H9 (cell line): Measurements from ENCODE around the gene RYR3. TPM values are rescaled to one million over a fixed set of nuclear protein-coding genes. Genes with fewer than 3 reads are reported as not detected.

Experiments
- DNase-seq: peaks from one replicate; pipeline ENCODE4 v3.0.0-alpha.2; 2017
- H2AFZ ChIP-seq: one replicate; pipeline ENCODE4 v1.6.1; 2013; ENCODE audit warnings: mild to moderate bottlenecking, low read length, control low read depth, moderate library complexity
- H2AK5ac ChIP-seq: 2 replicates; pipeline ENCODE4 v1.6.1; 2013; ENCODE audit warnings: low read length, control low read depth, mixed read lengths; ENCODE audit not compliant: insufficient read length
- H2BK120ac ChIP-seq: one replicate; pipeline ENCODE4 v1.6.1; 2013; ENCODE audit warnings: low read depth, mild to moderate bottlenecking, low read length, control low read depth, inconsistent platforms; ENCODE audit not compliant: poor library complexity, severe bottlenecking
- H2BK12ac ChIP-seq: 2 replicates; pipeline ENCODE4 v1.6.1; 2013; ENCODE audit warnings: low read length, control low read depth, mixed read lengths, low read depth; ENCODE audit not compliant: insufficient read length
- H2BK15ac ChIP-seq: 2 replicates; pipeline ENCODE4 v1.6.1; 2013; ENCODE audit warnings: low read depth, low read length, control low read depth
- H2BK20ac ChIP-seq: one replicate; pipeline ENCODE4 v1.6.1; 2013; ENCODE audit warnings: low read depth, mild to moderate bottlenecking, low read length, control low read depth, inconsistent platforms; ENCODE audit not compliant: poor library complexity, severe bottlenecking
- H2BK5ac ChIP-seq: 2 replicates; pipeline ENCODE4 v1.6.1; 2013; ENCODE audit warnings: low read length, control low read depth, mixed read lengths; ENCODE audit not compliant: insufficient read length
- H3K14ac ChIP-seq: 2 replicates; pipeline ENCODE4 v1.6.1; 2013; ENCODE audit warnings: low read length, control low read depth; ENCODE audit not compliant: insufficient read depth
- H3K18ac ChIP-seq: 2 replicates; pipeline ENCODE4 v1.6.1; 2013; ENCODE audit warnings: low read depth, mild to moderate bottlenecking, mixed read lengths, low read length, control low read depth; ENCODE audit not compliant: insufficient read length
- H3K23ac ChIP-seq: 2 replicates; pipeline ENCODE4 v1.6.1; 2013; ENCODE audit warnings: low read length, control low read depth, mixed read lengths, low read depth; ENCODE audit not compliant: insufficient read length
- H3K23me2 ChIP-seq: 2 replicates; pipeline ENCODE4 v1.6.1; 2013; ENCODE audit warnings: low read depth, mild to moderate bottlenecking, mixed read lengths, low read length, control low read depth; ENCODE audit not compliant: insufficient read length, poor library complexity, severe bottlenecking
- H3K27ac ChIP-seq: 2 replicates; pipeline ENCODE4 v1.5.1; 2013; ENCODE audit warnings: low read length, control low read depth, mixed read lengths, low read depth; ENCODE audit not compliant: insufficient read length
- H3K27me3 ChIP-seq: 2 replicates; pipeline ENCODE4 v1.6.1; 2013; ENCODE audit warnings: low read length, control low read depth, inconsistent platforms; ENCODE audit not compliant: insufficient read depth
- H3K4ac ChIP-seq: 2 replicates; pipeline ENCODE4 v1.6.1; 2013; ENCODE audit warnings: low read depth, mild to moderate bottlenecking, control low read depth, inconsistent platforms, low read length, moderate library complexity
- H3K4me1 ChIP-seq: 2 replicates; pipeline ENCODE4 v1.6.1; 2013; ENCODE audit warnings: low read length, control low read depth, inconsistent platforms; ENCODE audit not compliant: insufficient read depth
- H3K4me2 ChIP-seq: 2 replicates; pipeline ENCODE4 v1.6.1; 2013; ENCODE audit warnings: low read length, control low read depth, mixed read lengths; ENCODE audit not compliant: insufficient read length, insufficient read depth
- H3K56ac ChIP-seq: 2 replicates; pipeline ENCODE4 v1.6.1; 2013; ENCODE audit warnings: low read depth, mild to moderate bottlenecking, mixed read lengths, low read length, control low read depth; ENCODE audit not compliant: insufficient read length
- H3K79me1 ChIP-seq: 2 replicates; pipeline ENCODE4 v1.6.1; 2013; ENCODE audit warnings: low read depth, mild to moderate bottlenecking, moderate library complexity, low read length, control low read depth, inconsistent platforms; ENCODE audit not compliant: insufficient read depth, poor library complexity, severe bottlenecking
- H3K79me2 ChIP-seq: 2 replicates; pipeline ENCODE4 v1.6.1; 2013; ENCODE audit warnings: low read length, control low read depth, inconsistent platforms; ENCODE audit not compliant: insufficient read depth
- H3K9ac ChIP-seq: 2 replicates; pipeline ENCODE4 v1.6.1; 2013; ENCODE audit warnings: low read length, control low read depth, mixed read lengths; ENCODE audit not compliant: insufficient read length; ENCODE audit errors: extremely low read depth
- H3K9me3 ChIP-seq: one replicate; pipeline ENCODE4 v1.6.1; 2013; ENCODE audit warnings: low read depth, low read length, inconsistent platforms; ENCODE audit not compliant: control insufficient read depth
- H3T11ph ChIP-seq: one replicate; pipeline ENCODE4 v1.6.1; 2013; ENCODE audit warnings: mild to moderate bottlenecking, low read length, control low read depth, inconsistent platforms
- H4K20me1 ChIP-seq: one replicate; pipeline ENCODE4 v1.6.1; 2013; ENCODE audit not compliant: control insufficient read depth, insufficient read length, insufficient read depth
- H4K5ac ChIP-seq: 2 replicates; pipeline ENCODE4 v1.6.1; 2013; ENCODE audit warnings: low read depth, mild to moderate bottlenecking, mixed read lengths, low read length, control low read depth; ENCODE audit not compliant: insufficient read length
- H4K8ac ChIP-seq: replicated peaks from 2 replicates; pipeline ENCODE4 v1.6.1; 2013; ENCODE audit warnings: low read length, control low read depth, mixed read lengths, low read depth; ENCODE audit not compliant: insufficient read length
- H4K91ac ChIP-seq: 2 replicates; pipeline ENCODE4 v1.6.1; 2013; ENCODE audit warnings: low read depth, mild to moderate bottlenecking, moderate library complexity, mixed read lengths, low read length, control low read depth; ENCODE audit not compliant: insufficient read length
- H3K27ac Mint-ChIP-seq, 3 experiments: 2 replicates in 2 of 3; 3 replicates in 1 of 3; pipeline ENCODE4 v1.8.0; 2020 to 2021; ENCODE audit warnings: mixed read lengths in 3 of 3, mild to moderate bottlenecking in 1 of 3, moderate library complexity in 1 of 3
- H3K27me3 Mint-ChIP-seq: 2 replicates; pipeline ENCODE4 v1.8.0; 2021; ENCODE audit warnings: low read depth, mild to moderate bottlenecking, moderate library complexity, mixed read lengths
- H3K36me3 Mint-ChIP-seq, 3 experiments: 2 replicates in 2 of 3; 3 replicates in 1 of 3; pipeline ENCODE4 v1.8.0; 2020 to 2021; ENCODE audit warnings: low read depth in 3 of 3, mixed read lengths in 3 of 3; ENCODE audit not compliant: insufficient read depth in 1 of 3
- H3K4me1 Mint-ChIP-seq, 2 experiments: 2 replicates each; pipeline ENCODE4 v1.8.0; 2020; ENCODE audit warnings: mixed read lengths in 2 of 2
- H3K4me3 Mint-ChIP-seq, 2 experiments: 2 replicates in 1 of 2; 3 replicates in 1 of 2; pipeline ENCODE4 v1.8.0; 2020 to 2021; ENCODE audit warnings: mild to moderate bottlenecking in 2 of 2, mixed read lengths in 2 of 2, moderate library complexity in 1 of 2
- H3K9me3 Mint-ChIP-seq, 2 experiments: 2 replicates in 1 of 2; 3 replicates in 1 of 2; pipeline ENCODE4 v1.8.0; 2020; ENCODE audit warnings: mild to moderate bottlenecking in 2 of 2, mixed read lengths in 2 of 2, moderate library complexity in 1 of 2
- WGBS: extraction: QIAGEN DNeasy Blood & Tissue Kit; methylation state at CpG from one replicate; pipeline ENCODE4 v1.1.7; 2013; ENCODE audit warnings: missing lambda C conversion rate, low lambda C conversion rate, mixed read lengths; ENCODE audit not compliant: insufficient read length; ENCODE audit errors: extremely low coverage; 5-methylcytosine and 5-hydroxymethylcytosine counted together
- total RNA-seq: library from RNA; stranded (reverse); gene quantifications from 2 replicates; pipeline ENCODE4 v1.2.1, GENCODE V29; 2021
- TF ChIP-seq, protein P1 (sequence below): fragments of 200-600 bp; sonication (generic); conservative IDR thresholded peaks from 3 replicates; pipeline ENCODE4 v1.8.0; 2021; ENCODE audit warnings: antibody characterized with exemption, mild to moderate bottlenecking

Gene RYR3
- total RNA-seq, 1 experiment from 2014 or later = 0.85 TPM

DNA sequence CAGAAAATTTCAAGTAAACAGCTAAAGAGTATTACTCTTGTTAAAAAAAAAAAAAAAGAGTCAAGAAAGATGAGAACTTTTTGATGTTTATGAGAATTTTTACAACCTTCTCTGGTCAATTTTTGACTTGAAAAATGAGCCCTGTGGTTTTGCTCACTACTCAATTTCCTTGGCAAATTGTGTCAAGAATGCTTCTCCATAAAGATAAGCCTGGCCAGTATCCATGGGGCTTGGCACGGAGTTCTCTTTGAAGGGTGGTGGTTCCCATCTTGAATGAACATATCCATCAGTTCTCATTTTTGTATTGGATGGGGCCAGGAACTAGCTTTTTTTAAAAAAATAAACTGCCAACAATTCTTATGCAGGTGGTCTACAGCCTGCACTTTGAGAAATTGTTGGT is 179.9 kb downstream of the RYR3 start:
- no CpG with 5 or more reads among the region's 1 CpG for WGBS

More for the DNA sequence above, 179.9 kb downstream of the RYR3 start:
- TF ChIP-seq, protein P1, sequence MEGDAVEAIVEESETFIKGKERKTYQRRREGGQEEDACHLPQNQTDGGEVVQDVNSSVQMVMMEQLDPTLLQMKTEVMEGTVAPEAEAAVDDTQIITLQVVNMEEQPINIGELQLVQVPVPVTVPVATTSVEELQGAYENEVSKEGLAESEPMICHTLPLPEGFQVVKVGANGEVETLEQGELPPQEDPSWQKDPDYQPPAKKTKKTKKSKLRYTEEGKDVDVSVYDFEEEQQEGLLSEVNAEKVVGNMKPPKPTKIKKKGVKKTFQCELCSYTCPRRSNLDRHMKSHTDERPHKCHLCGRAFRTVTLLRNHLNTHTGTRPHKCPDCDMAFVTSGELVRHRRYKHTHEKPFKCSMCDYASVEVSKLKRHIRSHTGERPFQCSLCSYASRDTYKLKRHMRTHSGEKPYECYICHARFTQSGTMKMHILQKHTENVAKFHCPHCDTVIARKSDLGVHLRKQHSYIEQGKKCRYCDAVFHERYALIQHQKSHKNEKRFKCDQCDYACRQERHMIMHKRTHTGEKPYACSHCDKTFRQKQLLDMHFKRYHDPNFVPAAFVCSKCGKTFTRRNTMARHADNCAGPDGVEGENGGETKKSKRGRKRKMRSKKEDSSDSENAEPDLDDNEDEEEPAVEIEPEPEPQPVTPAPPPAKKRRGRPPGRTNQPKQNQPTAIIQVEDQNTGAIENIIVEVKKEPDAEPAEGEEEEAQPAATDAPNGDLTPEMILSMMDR = no peak
- Histone ChIP-seq H2BK15ac (no peak overlapping the region), H3K23ac (no peak overlapping the region), H2BK12ac (no peak overlapping the region), H3K23me2 (no peaks in the 10 kb centered on the region), H3K9me3 (no peaks in the 10 kb centered on the region), H3K56ac (no peak overlapping the region), H3K4me1 (no peaks in the 10 kb centered on the region; the same call in 1 of the 2 replicates), H2AK5ac (no peak overlapping the region), H3K4me2 (no peak overlapping the region), H3K27ac (no peak overlapping the region), H3T11ph (no peak overlapping the region), H2BK120ac (no peak overlapping the region), H3K4ac (no peak overlapping the region), H4K8ac (no peak overlapping the region), H3K9ac (no peak overlapping the region), H2BK5ac (no peak overlapping the region), H3K27me3 (no peaks in the 10 kb centered on the region), H4K91ac (no peak overlapping the region), H3K18ac (no peak overlapping the region), H2AFZ (no peak overlapping the region), H4K20me1 (no peaks in the 10 kb centered on the region), H3K79me2 (no peaks in the 10 kb centered on the region), H3K14ac (no peak overlapping the region), H2BK20ac (no peak overlapping the region), H4K5ac (no peak overlapping the region), H3K79me1 (no peaks in the 10 kb centered on the region)
- Mint-ChIP-seq H3K4me3 (no peak overlapping the region), H3K27ac (no peak overlapping the region), H3K36me3 (peaks cover 0 to 4% (median 0%) of the 10 kb centered on the region in 3 experiments; a peak in 2 of 7 replicates), H3K4me1 (peaks cover 2 to 8% of the 10 kb centered on the region in 2 experiments; a peak in 3 of 4 replicates), H3K9me3 (peaks cover 3 to 4% of the 10 kb centered on the region in 2 experiments; a peak in 3 of 5 replicates), H3K27me3 (no peaks in the 10 kb centered on the region; the same call in 1 of the 2 replicates)
- no peak for DNase-seq
